Kidney (tissue), 14 donors: ENCODE measurements around the gene NCOA4. TPM values are rescaled to one million over a fixed set of nuclear protein-coding genes. Genes with fewer than 3 reads are reported as not detected.

Experiments used
- DNase-seq, 5 donors: peaks; one replicate each; pipeline ENCODE4 v3.0.0-alpha.2; 2013 to 2020
- FAIRE-seq: peaks from 2 replicates; lab custom pipeline; 2012; peaks lifted over from hg19 to GRCh38; lab: Jason Lieb, UNC
- H3K27ac ChIP-seq, 2 donors: one replicate each; pipeline ENCODE4 v1.7.0; 2013; ENCODE audit warnings: low read depth in 2 of 2, low read length in 2 of 2, inconsistent platforms in 1 of 2
- H3K27me3 ChIP-seq: one replicate; pipeline ENCODE4 v1.7.1; 2013; ENCODE audit warnings: low read length, inconsistent platforms; ENCODE audit not compliant: control insufficient read depth, insufficient read depth
- H3K36me3 ChIP-seq, 3 donors: one replicate each; pipeline versions ENCODE4 v1.7.0 to v1.7.1; 2013; ENCODE audit warnings: low read length in 3 of 3, control low read depth in 1 of 3, inconsistent platforms in 1 of 3; ENCODE audit not compliant: insufficient read depth in 3 of 3, control insufficient read depth in 2 of 3
- H3K4me1 ChIP-seq, 3 donors: one replicate each; pipeline versions ENCODE4 v1.7.0 to v1.7.1; 2013; ENCODE audit warnings: low read length in 3 of 3, inconsistent platforms in 1 of 3, low read depth in 1 of 3; ENCODE audit not compliant: control insufficient read depth in 2 of 3, insufficient read depth in 2 of 3
- H3K4me3 ChIP-seq, 3 donors: one replicate each; pipeline versions ENCODE4 v1.7.0 to v1.8.1; 2013; ENCODE audit warnings: low read length in 3 of 3, control low read depth in 1 of 3, inconsistent platforms in 1 of 3
- H3K9ac ChIP-seq, 3 donors: one replicate each; pipeline versions ENCODE4 v1.7.0 to v1.7.1; 2013; ENCODE audit warnings: low read length in 3 of 3, control low read depth in 1 of 3, inconsistent platforms in 1 of 3
- H3K9me3 ChIP-seq, 3 donors: one replicate each; pipeline versions ENCODE4 v1.7.0 to v1.7.1; 2013; ENCODE audit warnings: low read length in 3 of 3, control low read depth in 1 of 3, inconsistent platforms in 1 of 3; ENCODE audit not compliant: control insufficient read depth in 2 of 3, insufficient read depth in 1 of 3
- CTCF ChIP-seq: IDR thresholded peaks from 3 replicates; pipeline ENCODE4 v1.5.1; 2012; ENCODE audit warnings: mild to moderate bottlenecking, moderate library complexity, borderline replicate concordance; ENCODE audit not compliant: insufficient read depth; ENCODE audit errors: extremely low read depth
- intact Hi-C: fragments of 100-400 bp; cut with DNase I; formaldehyde crosslinking; loops from one replicate; pipeline ENCODE4 v1.11.1; 2022
- polyA plus RNA-seq: library from polyadenylated mRNA; stranded (reverse); fragments of 350-450 nt; fragmentation: Illumina TruSeq; extraction: RNeasy Lipid Tissue Mini Kit (QIAGEN cat#74804); gene quantifications from one replicate; pipeline ENCODE4 v1.2.3, GENCODE V29; 2014; ENCODE audit warnings: low read depth, low replicate concordance; ENCODE audit not compliant: insufficient read depth
- total RNA-seq: library from RNA; stranded (reverse); fragmentation: NEBNext Ultra II Directional; extraction: Animal tissue kit (Norgen Biotek cat#: 25700); gene quantifications from one replicate; pipeline ENCODE4 v1.2.1, GENCODE V29; 2021
- donor health status: control.
- donor health status: control.
- donor health status: control.
- donor health status: control.
- donor health status: control.
- donor health status: DM: yes; HTN: yes; CAD: no.
- donor health status: Normal renal cell carcinoma (clear cell type).

The NCOA4 gene
- total and polyA plus RNA-seq, 2 donors from 2014 or later: 83.7 to 133 TPM

- Histone ChIP-seq H3K36me3 (no peaks in the 10 kb centered on the region), H3K9ac (no peak overlapping the region), H3K27me3 (no peaks in the 10 kb centered on the region), H3K9me3 (no peaks in the 10 kb centered on the region), H3K4me1 (no peaks in the 10 kb centered on the region), H3K4me3 (no peak overlapping the region), H3K27ac (no peak overlapping the region)
- FAIRE-seq (no peak), DNase-seq (peak in 1 of 5 donors; percentile 11)
- no peak for TF ChIP-seq CTCF
- intact Hi-C loops: no loop called here
These were observed 47.4 kb upstream of the NCOA4 start for GRCh38 chr10:46077731-46078413.

GRCh38 chr10:46077141-46077554, 46.7 kb upstream of the NCOA4 start:
- Histone ChIP-seq H3K4me1 (no peaks in the 10 kb centered on the region), H3K27me3 (no peaks in the 10 kb centered on the region), H3K27ac (no peak overlapping the region), H3K9ac (no peak overlapping the region), H3K9me3 (no peaks in the 10 kb centered on the region), H3K36me3 (no peaks in the 10 kb centered on the region), H3K4me3 (no peak overlapping the region)
- intact Hi-C loops: no loop called here
- no peak for FAIRE-seq
- no peak for TF ChIP-seq CTCF
- DNase-seq: no peak

GRCh38 chr10:46075869-46076268, 45.4 kb upstream of the NCOA4 start:
- Histone ChIP-seq H3K27ac (no peak overlapping the region), H3K9ac (no peak overlapping the region), H3K36me3 (no peaks in the 10 kb centered on the region), H3K9me3 (no peaks in the 10 kb centered on the region), H3K4me1 (no peaks in the 10 kb centered on the region), H3K27me3 (no peaks in the 10 kb centered on the region), H3K4me3 (no peak overlapping the region)
- intact Hi-C loops: no loop called here
- TF ChIP-seq CTCF: no peak
- DNase-seq (no peak), FAIRE-seq (no peak)
